Neural cell (in vitro differentiated cells): ENCODE data around the gene DOCK4. TPM values are rescaled to one million over a fixed set of nuclear protein-coding genes. Genes with fewer than 3 reads are reported as not detected.

Experiments used
- H2AFZ ChIP-seq: fragments of 200-600, 300-800 bp; sonication (generic), shearing (Covaris generic); 2 replicates; pipeline ENCODE4 v1.6.0; 2014; ENCODE audit warnings: low read depth, mild to moderate bottlenecking, antibody characterized with exemption, low read length, moderate library complexity
- H3F3A ChIP-seq: fragments of 200-600 bp; shearing (Covaris generic); 2 replicates; pipeline ENCODE4 v1.6.1; 2016; ENCODE audit warnings: mild to moderate bottlenecking, moderate library complexity, mixed read lengths, antibody characterized with exemption, low read length; ENCODE audit not compliant: insufficient read depth, poor library complexity, severe bottlenecking
- H3K27ac ChIP-seq: fragments of 200-600, 300-800 bp; sonication (generic), shearing (Covaris generic); 2 replicates; pipeline ENCODE4 v1.5.1; 2014; ENCODE audit warnings: mild to moderate bottlenecking, low read length, moderate library complexity
- H3K27me3 ChIP-seq: fragments of 300-800, 200-600 bp; sonication (generic), shearing (Covaris generic); 2 replicates; pipeline ENCODE4 v1.6.0; 2014; ENCODE audit warnings: mild to moderate bottlenecking, low read depth, low read length, moderate library complexity; ENCODE audit not compliant: insufficient read depth
- H3K36me3 ChIP-seq: fragments of 300-800, 200-600 bp; sonication (generic), shearing (Covaris generic); 2 replicates; pipeline ENCODE4 v1.5.1; 2014; ENCODE audit warnings: mild to moderate bottlenecking, antibody characterized with exemption, low read length, moderate library complexity; ENCODE audit not compliant: insufficient read depth
- H3K4me2 ChIP-seq: fragments of 300-800, 200-600 bp; sonication (generic), shearing (Covaris generic); 2 replicates; pipeline ENCODE4 v1.6.0; 2014; ENCODE audit warnings: mild to moderate bottlenecking, low read length
- H3K4me3 ChIP-seq: fragments of 300-800, 200-600 bp; sonication (generic), shearing (Covaris generic); 2 replicates; pipeline ENCODE4 v1.5.1; 2014; ENCODE audit warnings: mild to moderate bottlenecking, low read length, moderate library complexity
- H3K79me2 ChIP-seq: fragments of 200-600 bp; shearing (Covaris generic); replicated peaks from 2 replicates; pipeline ENCODE4 v1.6.0; 2014; ENCODE audit warnings: mild to moderate bottlenecking, low read length, moderate library complexity; ENCODE audit not compliant: insufficient read depth
- H3K9ac ChIP-seq: fragments of 300-800, 200-600 bp; sonication (generic), shearing (Covaris generic); 2 replicates; pipeline ENCODE4 v1.6.1; 2016; ENCODE audit warnings: mild to moderate bottlenecking, low read length, mixed read lengths
- H3K9me2 ChIP-seq: fragments of 200-600 bp; shearing (Covaris generic); 2 replicates; pipeline ENCODE4 v1.6.1; 2016; ENCODE audit warnings: mild to moderate bottlenecking, low read length, mixed read lengths; ENCODE audit not compliant: insufficient read depth
- H3K9me3 ChIP-seq: fragments of 200-600, 300-800 bp; sonication (generic), shearing (Covaris generic); 2 replicates; pipeline ENCODE4 v1.6.1; 2016; ENCODE audit warnings: mild to moderate bottlenecking, mixed run types, low read length, moderate library complexity, mixed read lengths
- H4K20me1 ChIP-seq: fragments of 200-600 bp; shearing (Covaris generic); 2 replicates; pipeline ENCODE4 v1.6.1; 2016; ENCODE audit warnings: mild to moderate bottlenecking, mixed run types; ENCODE audit not compliant: insufficient read depth
- EP300 ChIP-seq: fragments of 450-650 bp; conservative IDR thresholded peaks from 2 replicates; pipeline ENCODE4 v1.6.1; 2014; ENCODE audit warnings: antibody characterized with exemption, mild to moderate bottlenecking, moderate library complexity; ENCODE audit not compliant: poor library complexity, severe bottlenecking
- EZH2 ChIP-seq: fragments of 200-600, 300-800 bp; shearing (Covaris generic), sonication (generic); IDR thresholded peaks from 2 replicates; pipeline ENCODE4 v1.6.1; 2014; ENCODE audit warnings: antibody characterized with exemption, low read length, borderline replicate concordance, mild to moderate bottlenecking; ENCODE audit not compliant: insufficient read depth, poor library complexity, severe bottlenecking
- MXI1 ChIP-seq: fragments of 450-650 bp; conservative IDR thresholded peaks from 2 replicates; pipeline ENCODE4 v1.6.1; 2014; ENCODE audit warnings: antibody characterized with exemption, mild to moderate bottlenecking; ENCODE audit not compliant: poor library complexity, severe bottlenecking
- POLR2AphosphoS5 ChIP-seq: IDR thresholded peaks from 2 replicates; pipeline ENCODE4 v1.6.1; 2012
- RAD21 ChIP-seq: fragments of 450-650 bp; conservative IDR thresholded peaks from 2 replicates; pipeline ENCODE4 v1.6.1; 2014; ENCODE audit warnings: antibody characterized with exemption, mild to moderate bottlenecking, moderate library complexity
- SMC3 ChIP-seq: fragments of 450-650 bp; conservative IDR thresholded peaks from 2 replicates; pipeline ENCODE4 v1.6.1; 2014; ENCODE audit warnings: antibody characterized with exemption, mild to moderate bottlenecking, moderate library complexity; ENCODE audit not compliant: poor library complexity
- TAF1 ChIP-seq: IDR thresholded peaks from 2 replicates; pipeline ENCODE4 v1.6.1; 2012; ENCODE audit warnings: low read depth
- polyA plus RNA-seq: library from polyadenylated mRNA; depleted of rRNA; stranded (reverse); fragments of >200 nt; gene quantifications from 2 replicates; pipeline ENCODE4 v1.2.3, GENCODE V29; 2014
- TF ChIP-seq, protein P1 (sequence below): IDR thresholded peaks from 2 replicates; pipeline ENCODE4 v1.6.1; 2012; ENCODE audit warnings: borderline replicate concordance
- TF ChIP-seq, protein P2 (sequence below): fragments of 450-650 bp; IDR thresholded peaks from 2 replicates; pipeline ENCODE4 v1.5.1; 2014; ENCODE audit warnings: antibody characterized with exemption, mild to moderate bottlenecking, moderate library complexity; ENCODE audit not compliant: poor library complexity, severe bottlenecking

DOCK4 gene
- polyA plus RNA-seq, 1 donor from 2014 or later: 28.1 TPM

DNA sequence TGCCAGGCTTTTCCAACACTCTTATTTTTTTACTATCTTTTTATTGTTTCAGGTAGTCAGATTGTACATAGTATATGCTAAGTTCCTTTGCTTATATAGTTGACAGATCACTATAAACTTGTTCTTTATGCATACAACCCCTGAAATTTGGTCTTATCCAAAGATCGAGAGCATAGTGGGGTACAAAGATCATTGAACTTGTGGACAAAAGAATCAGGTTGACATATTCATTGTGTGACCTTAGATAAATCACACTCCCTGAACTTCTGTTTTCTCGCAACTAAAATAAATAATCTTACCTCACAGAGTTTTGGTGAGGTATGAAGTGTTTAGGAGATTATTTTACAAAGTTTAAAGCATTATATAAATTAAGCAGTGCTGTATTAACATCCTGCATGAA lies 22.4 kb upstream of the DOCK4 start:
- no peak overlapping the region for H3K4me2 ChIP-seq
- H4K20me1 ChIP-seq: no peaks in the 10 kb centered on the region
- TF ChIP-seq TAF1 (no peak), EP300 (no peak), POLR2AphosphoS5 (no peak)
- no peak overlapping the region for H3K4me3 ChIP-seq
- no peaks in the 10 kb centered on the region for H3K27me3 ChIP-seq
- H3K27ac ChIP-seq: no peak overlapping the region
- H3K9me3 ChIP-seq: no peaks in the 10 kb centered on the region
- H3K36me3 ChIP-seq: no peaks in the 10 kb centered on the region
- H3F3A ChIP-seq: no peaks in the 10 kb centered on the region
- H3K9ac ChIP-seq: no peak overlapping the region
- H3K9me2 ChIP-seq: no peaks in the 10 kb centered on the region
- H2AFZ ChIP-seq: no peak overlapping the region
- peaks cover 3% of the 10 kb centered on the region for H3K79me2 ChIP-seq

DNA sequence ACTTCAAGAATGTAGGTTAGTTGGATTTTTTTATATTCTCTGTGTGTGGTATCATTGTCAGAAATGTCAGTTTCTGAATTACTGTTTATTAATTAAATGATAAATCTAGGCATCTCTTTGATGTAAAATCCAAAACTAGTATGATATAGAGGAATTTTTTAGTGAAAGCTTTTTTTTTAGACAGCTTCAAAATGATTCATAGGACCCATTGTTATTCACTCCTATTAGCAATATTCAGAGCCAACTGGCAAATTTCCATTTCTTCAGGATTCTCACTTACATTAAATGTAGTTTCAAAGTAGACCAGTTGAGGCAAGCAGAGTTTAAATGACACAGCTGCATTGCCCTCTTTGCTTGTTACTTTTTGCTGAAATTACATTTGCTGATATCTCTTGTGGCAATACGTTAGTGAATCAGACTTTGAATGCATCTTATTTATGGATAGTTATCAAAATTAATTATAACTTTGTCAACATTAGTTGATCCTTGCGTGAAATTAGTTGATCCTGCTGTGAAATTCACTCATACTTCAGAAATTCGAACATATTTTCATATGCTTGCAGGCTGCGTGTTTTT lies 20.6 kb upstream of the DOCK4 start:
- no peaks in the 10 kb centered on the region for H3K36me3 ChIP-seq
- no peak overlapping the region for H3K27ac ChIP-seq
- no peaks in the 10 kb centered on the region for H3K27me3 ChIP-seq
- no peak overlapping the region for H2AFZ ChIP-seq
- H3K9me2 ChIP-seq: no peaks in the 10 kb centered on the region
- no peak overlapping the region for H3K4me2 ChIP-seq
- H3K4me3 ChIP-seq: no peak overlapping the region
- no peaks in the 10 kb centered on the region for H4K20me1 ChIP-seq
- H3K9me3 ChIP-seq: no peaks in the 10 kb centered on the region
- no peaks in the 10 kb centered on the region for H3F3A ChIP-seq
- no peak for TF ChIP-seq EP300
- no peak for TF ChIP-seq MXI1
- TF ChIP-seq EZH2: no peak
- no peak overlapping the region for H3K9ac ChIP-seq
- peaks cover 3% of the 10 kb centered on the region for H3K79me2 ChIP-seq

DNA sequence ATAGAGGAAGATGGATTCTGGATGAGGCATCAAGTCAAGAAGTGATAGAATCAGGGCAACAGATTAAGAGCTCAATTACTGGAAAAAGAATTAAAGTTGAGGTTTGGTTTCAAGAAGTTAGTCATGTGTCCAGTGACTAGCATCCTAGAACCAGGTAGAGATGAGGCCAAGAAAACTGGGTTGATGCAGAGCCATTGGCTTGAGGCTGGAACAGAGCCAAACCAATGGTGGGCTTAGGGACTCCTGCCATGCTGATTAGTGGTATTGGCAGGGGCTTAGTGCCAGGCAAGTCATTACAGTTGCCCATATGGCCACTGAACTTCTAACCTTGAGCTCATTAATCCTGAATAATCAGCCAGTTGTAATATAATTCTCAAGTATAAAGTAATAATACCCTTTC lies 18.8 kb upstream of the DOCK4 start:
- Histone ChIP-seq H3K9ac (no peak overlapping the region), H3F3A (no peaks in the 10 kb centered on the region), H3K4me2 (no peak overlapping the region), H3K27ac (no peak overlapping the region), H3K9me2 (no peaks in the 10 kb centered on the region), H3K4me3 (no peak overlapping the region), H3K36me3 (no peaks in the 10 kb centered on the region), H2AFZ (no peak overlapping the region), H3K27me3 (no peaks in the 10 kb centered on the region), H3K79me2 (peaks cover 3% of the 10 kb centered on the region), H4K20me1 (no peaks in the 10 kb centered on the region), H3K9me3 (no peaks in the 10 kb centered on the region)
- no peak for TF ChIP-seq POLR2AphosphoS5
- TF ChIP-seq, protein P1, sequence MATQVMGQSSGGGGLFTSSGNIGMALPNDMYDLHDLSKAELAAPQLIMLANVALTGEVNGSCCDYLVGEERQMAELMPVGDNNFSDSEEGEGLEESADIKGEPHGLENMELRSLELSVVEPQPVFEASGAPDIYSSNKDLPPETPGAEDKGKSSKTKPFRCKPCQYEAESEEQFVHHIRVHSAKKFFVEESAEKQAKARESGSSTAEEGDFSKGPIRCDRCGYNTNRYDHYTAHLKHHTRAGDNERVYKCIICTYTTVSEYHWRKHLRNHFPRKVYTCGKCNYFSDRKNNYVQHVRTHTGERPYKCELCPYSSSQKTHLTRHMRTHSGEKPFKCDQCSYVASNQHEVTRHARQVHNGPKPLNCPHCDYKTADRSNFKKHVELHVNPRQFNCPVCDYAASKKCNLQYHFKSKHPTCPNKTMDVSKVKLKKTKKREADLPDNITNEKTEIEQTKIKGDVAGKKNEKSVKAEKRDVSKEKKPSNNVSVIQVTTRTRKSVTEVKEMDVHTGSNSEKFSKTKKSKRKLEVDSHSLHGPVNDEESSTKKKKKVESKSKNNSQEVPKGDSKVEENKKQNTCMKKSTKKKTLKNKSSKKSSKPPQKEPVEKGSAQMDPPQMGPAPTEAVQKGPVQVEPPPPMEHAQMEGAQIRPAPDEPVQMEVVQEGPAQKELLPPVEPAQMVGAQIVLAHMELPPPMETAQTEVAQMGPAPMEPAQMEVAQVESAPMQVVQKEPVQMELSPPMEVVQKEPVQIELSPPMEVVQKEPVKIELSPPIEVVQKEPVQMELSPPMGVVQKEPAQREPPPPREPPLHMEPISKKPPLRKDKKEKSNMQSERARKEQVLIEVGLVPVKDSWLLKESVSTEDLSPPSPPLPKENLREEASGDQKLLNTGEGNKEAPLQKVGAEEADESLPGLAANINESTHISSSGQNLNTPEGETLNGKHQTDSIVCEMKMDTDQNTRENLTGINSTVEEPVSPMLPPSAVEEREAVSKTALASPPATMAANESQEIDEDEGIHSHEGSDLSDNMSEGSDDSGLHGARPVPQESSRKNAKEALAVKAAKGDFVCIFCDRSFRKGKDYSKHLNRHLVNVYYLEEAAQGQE: no peak
- no peak for TF ChIP-seq MXI1
- no peak for TF ChIP-seq EP300
- TF ChIP-seq SMC3: no peak
- no peak for TF ChIP-seq RAD21
- TF ChIP-seq, protein P2, sequence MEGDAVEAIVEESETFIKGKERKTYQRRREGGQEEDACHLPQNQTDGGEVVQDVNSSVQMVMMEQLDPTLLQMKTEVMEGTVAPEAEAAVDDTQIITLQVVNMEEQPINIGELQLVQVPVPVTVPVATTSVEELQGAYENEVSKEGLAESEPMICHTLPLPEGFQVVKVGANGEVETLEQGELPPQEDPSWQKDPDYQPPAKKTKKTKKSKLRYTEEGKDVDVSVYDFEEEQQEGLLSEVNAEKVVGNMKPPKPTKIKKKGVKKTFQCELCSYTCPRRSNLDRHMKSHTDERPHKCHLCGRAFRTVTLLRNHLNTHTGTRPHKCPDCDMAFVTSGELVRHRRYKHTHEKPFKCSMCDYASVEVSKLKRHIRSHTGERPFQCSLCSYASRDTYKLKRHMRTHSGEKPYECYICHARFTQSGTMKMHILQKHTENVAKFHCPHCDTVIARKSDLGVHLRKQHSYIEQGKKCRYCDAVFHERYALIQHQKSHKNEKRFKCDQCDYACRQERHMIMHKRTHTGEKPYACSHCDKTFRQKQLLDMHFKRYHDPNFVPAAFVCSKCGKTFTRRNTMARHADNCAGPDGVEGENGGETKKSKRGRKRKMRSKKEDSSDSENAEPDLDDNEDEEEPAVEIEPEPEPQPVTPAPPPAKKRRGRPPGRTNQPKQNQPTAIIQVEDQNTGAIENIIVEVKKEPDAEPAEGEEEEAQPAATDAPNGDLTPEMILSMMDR: no peak
- TF ChIP-seq TAF1: no peak
- TF ChIP-seq EZH2: no peak
